HG02840 (cell line): ENCODE measurements around the gene MGAT5B.

Experiments
- ATAC-seq: cut with Tn5 transposase; IDR thresholded peaks from one replicate; pipeline ENCODE4 v1.9.1; 2021; ENCODE audit warnings: mild to moderate bottlenecking, moderate library complexity, moderate number of reproducible peaks; ENCODE audit not compliant: unreplicated experiment, low FRiP score

The MGAT5B gene

GRCh38 chr17:76923491-76923890 is 55.3 kb downstream of the MGAT5B start:
- ATAC-seq, result no peak

DNA sequence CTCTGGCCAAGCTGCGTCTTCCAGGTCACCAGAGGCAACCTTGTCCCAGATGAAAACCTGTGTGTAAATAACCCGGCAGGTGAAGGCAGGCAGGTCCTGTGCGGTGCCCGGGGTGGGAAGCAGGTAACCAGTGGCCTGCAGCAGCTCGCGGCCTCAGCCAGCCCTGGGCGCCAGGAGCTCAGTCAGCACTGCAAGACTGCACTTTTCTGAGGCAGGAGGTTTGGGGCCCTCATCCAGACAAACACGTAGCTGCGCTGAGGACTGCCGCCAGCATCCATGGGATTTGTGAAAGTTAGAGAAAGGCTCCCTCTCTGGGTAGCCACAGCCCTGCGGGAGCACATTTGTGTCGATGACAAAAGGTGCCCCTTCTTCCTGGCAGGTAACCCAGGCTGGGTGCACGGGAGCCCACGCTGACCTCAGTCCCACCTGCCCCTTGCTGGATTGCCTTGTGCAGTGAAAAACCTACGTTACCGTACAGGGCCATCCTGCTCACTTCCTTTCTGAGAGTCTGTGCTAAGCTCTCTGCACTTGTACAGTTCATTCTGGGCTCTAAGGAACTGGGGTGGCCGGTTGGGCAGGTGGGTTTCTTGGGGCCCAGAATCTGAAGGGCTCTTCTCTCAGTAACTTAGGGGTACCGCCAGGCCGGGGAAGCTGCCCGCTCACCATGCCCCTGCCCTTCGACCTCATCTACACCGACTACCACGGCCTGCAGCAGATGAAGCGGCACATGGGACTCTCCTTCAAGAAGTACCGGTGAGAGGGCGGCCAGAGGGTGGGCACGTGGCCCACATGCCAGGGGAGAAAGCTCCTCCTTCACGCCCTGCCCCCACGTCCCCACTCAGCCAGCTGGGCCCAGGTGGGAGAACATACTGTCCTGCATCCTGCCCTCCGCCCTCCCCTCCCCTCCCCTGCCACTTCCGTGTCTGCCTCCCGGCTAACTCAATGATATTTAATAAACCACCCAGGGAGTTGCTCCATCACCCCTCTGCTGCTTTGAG is 56.4 kb downstream of the MGAT5B start:
- no peak for ATAC-seq

DNA sequence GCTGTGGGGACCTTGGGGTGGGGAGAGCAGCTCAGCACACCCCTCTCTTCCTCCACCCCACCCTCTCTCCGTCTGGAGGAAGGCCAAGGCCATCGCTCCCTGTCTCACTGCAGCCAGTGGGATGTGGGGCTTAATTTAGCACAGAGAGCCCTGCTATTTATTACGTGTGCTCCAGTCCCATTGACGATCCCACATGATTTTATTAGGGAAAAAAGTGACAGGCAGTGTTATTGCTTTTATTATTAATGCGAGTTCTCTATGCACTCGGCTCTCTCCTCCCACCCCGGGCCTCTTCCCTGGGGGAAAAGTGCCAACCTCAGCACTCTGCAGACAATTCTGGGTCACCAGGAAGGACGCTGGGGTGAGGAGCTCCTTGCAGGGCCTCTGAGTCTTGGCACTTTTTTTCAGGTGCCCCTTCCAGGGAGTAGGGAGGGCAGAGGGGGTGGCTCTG is 57.3 kb downstream of the MGAT5B start:
- ATAC-seq, result no peak

GRCh38 chr17:76926237-76926866 is 58.1 kb downstream of the MGAT5B start:
- ATAC-seq, result no peak

GRCh38 chr17:76927577-76927976 is 59.4 kb downstream of the MGAT5B start:
- ATAC-seq, result no peak

DNA sequence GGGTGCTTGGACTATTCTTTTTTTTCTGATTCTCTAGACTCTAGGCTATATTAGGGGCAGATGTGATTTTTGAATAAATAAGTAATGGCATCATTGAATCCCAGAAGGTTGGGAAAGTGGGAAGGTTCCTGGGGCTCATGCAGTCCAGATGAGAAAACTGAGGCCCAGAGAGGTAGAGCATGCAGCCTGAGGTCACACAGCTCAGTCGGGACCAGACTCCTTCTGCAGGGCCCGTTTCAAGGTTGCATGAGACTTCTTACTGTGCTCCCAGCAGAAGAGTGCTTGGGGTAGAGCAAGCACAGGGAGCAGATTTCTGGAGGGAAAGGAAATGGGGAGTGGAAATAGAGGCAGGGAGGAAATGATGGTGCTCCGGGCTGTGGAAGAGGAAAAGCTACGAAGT is 59.8 kb downstream of the MGAT5B start:
- ATAC-seq, result no peak

GRCh38 chr17:76929148-76929547 is 60.9 kb downstream of the MGAT5B start:
- ATAC-seq, result no peak

DNA sequence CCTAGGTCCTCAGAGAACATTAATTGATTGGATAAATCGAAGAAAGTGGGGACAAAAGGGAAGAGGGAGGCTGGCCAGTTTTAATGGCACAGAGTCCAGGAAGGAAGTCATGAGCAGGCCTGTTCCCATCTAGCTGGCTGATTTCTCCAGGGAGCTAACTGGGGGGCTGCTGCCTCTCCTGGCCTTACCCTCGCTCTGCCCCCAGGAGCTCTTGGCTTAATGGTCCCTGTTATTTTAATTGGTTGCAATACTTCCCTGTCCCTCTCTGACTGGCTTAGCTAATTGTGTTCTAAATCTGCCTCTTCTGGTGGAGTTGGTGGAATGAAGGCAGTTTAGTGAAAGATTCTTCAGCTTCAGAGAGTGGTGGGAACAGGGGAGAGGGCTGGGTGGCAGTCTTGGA is 61.4 kb downstream of the MGAT5B start:
- ATAC-seq, result no peak

DNA sequence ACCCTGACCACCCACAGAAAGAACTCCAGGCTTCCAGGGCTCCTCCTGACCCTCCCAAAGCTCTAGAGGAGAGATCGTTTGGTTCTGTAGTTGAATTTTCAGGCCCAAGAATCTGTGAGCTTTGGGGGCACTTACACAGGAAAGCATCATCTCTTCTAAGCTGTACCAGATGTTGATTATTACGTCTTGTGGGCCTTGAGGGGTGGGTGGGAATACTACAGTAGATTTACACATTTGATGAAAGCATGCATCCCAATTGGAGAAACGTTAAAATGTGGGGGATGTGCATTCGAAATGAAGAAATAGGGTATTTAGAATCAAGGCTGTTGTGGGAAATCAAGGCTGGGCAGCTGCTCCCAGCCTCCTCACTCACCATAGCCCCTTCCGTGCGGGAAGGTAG is 61.9 kb downstream of the MGAT5B start:
- no peak for ATAC-seq

GRCh38 chr17:76932402-76933333 is 64.5 kb downstream of the MGAT5B start:
- no peak for ATAC-seq

GRCh38 chr17:76934561-76935320 is 66.5 kb downstream of the MGAT5B start:
- ATAC-seq, result no peak

DNA sequence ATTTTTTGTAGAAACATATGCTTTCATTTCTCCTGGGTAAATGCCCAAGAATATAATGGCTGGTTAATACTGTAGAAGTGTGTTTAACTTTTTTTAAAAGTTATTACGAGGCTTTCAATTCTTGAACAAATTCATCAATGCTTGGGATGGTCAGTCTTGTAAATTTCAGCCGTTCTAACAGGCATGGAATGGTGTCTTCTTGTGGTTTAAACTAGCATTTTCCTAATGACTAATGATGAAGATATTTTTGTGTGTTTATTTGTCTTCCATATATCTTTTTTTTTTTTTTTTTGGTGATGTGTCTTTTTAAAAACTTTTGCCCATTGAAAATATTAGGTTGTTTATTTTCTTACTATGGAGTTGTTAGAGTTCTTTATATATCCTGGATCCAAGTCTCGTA is 67.1 kb downstream of the MGAT5B start:
- no peak for ATAC-seq

DNA sequence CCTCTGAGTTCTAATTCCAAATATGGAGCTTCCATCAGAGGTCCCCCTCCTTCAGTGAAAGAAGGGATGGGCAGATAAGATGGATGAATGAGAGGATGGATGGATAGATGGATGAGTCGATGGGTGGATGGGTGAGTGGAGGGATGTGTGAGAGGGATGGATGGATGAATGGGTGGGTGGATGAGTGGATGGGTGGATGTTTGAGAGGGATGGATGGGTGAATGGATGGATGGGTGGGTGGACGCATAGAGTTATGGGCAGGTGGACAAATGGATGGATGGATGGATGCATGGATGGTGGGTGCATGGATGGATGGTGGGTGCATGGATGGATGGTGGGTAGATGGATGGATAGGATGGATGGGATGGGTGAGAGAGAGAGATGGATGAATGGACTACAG is 69.0 kb downstream of the MGAT5B start:
- no peak for ATAC-seq

- ATAC-seq, result no peak
These were observed 69.8 kb downstream of the MGAT5B start for GRCh38 chr17:76938009-76938408.

GRCh38 chr17:76940295-76940694 is 72.1 kb downstream of the MGAT5B start:
- ATAC-seq, result no peak

- no peak for ATAC-seq
These were observed 72.6 kb downstream of the MGAT5B start for GRCh38 chr17:76940738-76941350.

DNA sequence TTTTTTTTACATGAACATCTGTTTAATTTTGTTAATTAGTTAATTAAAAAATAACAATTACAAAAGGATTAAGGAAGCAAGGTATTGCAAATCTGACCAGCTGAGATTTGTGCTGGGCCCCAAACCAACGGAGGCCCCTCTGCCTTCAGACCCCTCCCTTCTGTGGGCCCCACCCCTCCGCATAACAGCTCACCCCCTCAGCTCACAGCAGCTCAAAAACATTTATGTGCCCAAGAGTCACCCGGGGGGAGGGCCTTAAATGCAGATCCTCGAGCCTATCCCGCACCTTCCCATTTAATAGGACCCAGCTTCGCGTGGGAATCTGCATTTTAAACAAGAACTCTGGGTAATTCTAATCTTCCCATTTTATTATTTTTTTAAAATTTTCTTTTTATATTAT is 75.0 kb downstream of the MGAT5B start:
- ATAC-seq, result no peak

- ATAC-seq, result no peak
These were observed 75.6 kb downstream of the MGAT5B start for GRCh38 chr17:76943781-76944213.

DNA sequence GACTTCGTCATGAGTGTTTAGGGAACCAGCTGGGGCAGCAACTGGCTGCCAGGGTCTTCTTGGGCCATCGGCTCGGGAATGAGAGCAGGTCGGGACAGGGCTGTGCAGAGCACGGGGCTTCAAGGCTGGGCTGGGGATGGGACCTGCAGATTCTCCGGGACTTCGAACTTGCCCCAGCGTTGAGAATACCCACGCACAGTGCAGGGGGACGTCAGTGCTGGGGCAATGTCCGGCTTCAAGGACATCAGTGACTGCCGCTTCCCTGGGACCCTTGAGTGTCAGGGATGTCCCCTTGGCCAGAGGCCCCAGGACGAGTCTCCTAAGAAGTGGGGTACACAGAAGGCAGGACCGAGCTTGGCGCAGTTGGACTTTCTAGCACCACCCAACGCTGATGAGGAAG is 76.3 kb downstream of the MGAT5B start:
- ATAC-seq, result no peak
